ENCODE results near the gene PDGFC.

The PDGFC gene

DNA sequence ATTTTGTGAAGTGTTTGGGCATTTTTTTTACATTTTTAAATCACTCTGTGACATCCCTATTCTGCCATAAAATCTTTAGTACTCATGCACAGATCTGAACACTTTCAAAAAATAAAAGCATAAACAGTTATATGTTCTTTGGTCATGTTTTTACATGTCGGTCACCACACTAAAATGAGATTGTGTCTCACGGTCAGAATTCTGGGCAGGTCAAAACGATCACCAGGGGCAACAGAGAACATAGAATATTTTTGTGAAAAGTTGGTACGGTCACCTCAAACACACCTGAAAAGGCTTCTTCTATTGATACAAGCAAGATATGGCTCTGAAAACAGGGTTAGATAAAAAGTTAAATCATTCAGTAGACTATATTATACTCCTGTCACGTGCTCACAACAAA lies 189.1 kb downstream of the PDGFC start:
- no peak for DNase-seq (ENCODE audit: low read depth)

DNA sequence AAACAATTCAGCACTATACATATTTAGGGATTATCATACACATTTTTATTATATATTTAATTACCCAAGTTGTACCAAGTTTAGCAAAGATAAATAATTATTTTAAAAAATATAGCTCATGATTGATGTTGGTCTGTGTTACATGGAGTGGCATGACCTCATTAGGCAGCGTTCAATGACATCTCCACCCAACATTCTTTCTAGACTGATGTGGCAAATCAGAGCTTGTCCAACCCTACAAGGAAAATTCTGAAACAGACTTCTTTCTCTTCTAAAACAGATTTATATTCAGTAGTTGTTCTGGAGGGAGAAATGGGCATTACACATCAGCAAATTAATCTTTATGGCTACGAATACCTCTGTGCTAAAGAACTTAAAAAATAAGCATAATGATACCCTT lies 189.7 kb downstream of the PDGFC start:
- no peak for DNase-seq (ENCODE audit: low read depth)

DNA sequence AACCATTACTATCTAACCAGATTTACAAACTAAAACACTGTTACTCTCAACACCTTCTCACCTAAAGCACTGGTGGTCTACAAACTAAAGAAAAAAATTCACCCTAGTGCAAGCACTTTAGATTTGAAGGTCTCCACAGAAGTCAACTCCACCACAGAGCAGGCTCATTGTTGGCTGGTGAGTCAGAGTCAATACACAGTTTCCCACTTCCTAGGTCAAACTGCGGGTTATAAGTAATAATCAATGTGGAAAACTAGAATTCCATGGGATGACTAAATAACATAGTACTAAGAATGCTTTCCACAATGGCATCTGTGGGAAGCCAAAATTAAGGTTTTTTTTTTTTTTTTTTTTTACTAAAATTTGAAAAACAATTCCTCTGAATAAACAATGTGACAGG lies 191.8 kb downstream of the PDGFC start:
- no peak for DNase-seq (ENCODE audit: low read depth)

DNA sequence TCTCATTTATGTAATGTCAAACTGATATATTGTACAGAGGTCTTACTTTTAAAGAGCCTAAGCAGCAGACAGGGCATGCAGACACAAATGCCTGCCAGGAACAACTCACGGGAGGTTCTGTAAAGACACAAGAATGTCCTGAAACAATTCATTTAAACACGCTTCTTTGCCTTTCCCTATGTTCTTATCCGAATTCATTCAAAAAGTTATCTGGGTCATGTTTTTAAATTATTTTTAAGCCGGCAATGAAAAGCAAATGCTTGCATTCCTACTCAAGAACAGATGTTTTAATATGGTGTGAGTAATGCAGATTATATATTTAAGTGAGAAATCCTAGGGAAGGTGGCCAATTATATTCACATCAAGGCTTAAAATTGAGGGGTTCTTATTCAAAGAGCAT lies 192.6 kb downstream of the PDGFC start:
- no peak for DNase-seq (ENCODE audit: low read depth)

DNA sequence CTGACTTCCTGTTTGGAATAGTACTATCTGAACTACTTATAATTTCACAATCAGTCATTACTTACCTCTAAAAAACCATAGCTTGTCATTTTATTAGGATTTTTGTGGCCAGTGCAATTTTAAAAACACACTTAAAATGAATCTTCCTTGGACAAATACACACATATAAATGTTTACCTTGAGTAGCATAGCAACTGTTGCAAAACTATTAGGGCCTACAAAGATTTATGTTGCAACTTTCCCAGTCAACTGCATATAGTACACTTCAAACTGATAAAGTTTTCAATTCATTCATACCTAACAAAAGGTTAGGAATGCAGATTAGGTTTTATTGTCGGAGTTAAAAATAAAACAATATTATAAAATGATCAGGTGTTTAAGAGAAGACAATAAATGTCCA lies 193.0 kb downstream of the PDGFC start:
- no peak for DNase-seq (ENCODE audit: low read depth)

DNA sequence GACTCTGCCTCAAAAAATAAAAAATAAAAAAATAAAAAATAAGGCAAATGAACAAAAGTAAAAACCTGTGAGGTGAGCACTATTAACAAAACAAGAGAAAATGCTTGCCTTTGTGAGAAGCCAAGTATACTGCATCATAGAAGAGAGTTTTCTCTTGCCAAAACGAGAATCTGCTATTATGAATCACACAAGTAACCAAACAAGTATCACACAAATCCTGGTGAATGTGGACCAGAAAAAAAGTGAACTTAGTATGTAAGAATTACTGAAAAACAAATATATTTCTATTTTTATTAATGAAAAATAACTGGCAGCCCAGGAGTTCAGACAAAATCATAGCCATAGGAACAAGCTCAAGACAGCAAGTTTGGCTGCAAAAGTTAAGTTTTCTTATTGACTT lies 193.5 kb downstream of the PDGFC start:
- no peak for DNase-seq (ENCODE audit: low read depth)

DNA sequence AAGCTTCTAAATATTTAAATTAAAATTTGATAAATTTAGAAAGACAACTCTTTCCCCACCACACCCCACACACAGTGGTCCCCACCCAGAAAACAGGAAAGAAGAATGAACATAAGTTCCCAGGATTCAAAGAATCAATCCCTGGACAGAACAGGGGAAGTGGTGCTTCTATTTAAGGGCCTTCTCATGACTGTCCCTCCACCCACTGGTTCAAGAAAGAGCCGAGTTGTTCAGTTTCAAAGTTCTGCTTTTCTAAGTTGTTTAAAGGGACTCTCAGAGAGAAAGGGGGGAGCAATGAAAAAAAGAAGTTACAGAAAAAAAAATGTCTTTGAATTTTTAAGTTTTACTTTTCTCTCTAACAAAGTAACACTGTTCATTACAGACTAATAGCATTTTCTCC lies 195.8 kb downstream of the PDGFC start:
- no peak for DNase-seq (ENCODE audit: low read depth)

DNA sequence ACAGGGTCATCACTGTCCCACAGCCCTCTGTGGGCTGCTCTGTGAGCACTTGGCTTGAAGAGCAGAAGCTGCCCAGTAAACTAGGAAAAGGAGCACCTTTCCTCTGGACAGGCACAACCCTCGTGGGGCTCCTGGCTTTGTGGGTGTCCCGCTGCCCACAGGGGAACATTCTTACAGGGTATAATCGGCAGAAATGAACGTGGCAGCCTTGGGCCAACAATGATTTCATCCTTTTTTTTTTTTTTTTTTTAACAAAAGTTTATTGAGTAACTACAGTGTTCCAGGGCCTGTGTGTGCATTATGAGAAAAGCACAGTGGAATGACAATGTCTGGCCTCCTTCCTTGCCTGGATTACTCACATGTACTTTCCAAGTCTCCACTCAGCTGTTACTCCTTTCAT lies 197.2 kb downstream of the PDGFC start:
- DNase-seq (ENCODE audit: low read depth): no peak

DNA sequence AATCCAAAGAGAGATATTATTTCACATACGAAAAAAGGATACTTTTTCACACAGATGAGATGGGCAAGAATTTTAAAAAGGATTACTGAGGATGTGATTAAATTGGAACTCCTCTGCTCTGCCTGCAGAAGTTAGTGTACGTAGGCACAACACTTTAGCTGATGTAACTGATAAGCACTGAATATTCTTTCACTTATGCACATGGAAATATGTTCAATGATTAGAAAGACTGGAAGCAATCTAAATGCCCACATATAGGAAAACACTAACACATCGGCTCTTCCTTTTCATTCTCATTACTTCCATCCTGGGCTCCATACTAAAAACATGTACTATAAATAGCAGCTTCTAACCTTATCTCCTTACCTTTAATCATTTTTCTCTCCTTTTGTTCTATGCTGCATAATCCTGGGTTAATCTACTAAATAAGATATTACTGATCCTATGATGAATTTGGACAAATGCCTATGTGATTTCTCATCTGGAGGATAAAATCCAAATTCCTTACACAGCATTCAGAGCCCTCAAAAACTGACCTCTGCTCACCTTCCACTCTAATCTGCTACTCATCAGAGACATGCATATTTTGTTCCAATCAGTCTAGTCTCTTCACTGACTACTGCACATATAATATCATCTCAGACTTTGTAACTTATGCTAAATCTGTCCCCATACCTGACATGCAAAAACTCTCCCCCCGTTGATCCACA lies 197.8 kb downstream of the PDGFC start:
- DNase-seq (ENCODE audit: low read depth): no peak

DNA sequence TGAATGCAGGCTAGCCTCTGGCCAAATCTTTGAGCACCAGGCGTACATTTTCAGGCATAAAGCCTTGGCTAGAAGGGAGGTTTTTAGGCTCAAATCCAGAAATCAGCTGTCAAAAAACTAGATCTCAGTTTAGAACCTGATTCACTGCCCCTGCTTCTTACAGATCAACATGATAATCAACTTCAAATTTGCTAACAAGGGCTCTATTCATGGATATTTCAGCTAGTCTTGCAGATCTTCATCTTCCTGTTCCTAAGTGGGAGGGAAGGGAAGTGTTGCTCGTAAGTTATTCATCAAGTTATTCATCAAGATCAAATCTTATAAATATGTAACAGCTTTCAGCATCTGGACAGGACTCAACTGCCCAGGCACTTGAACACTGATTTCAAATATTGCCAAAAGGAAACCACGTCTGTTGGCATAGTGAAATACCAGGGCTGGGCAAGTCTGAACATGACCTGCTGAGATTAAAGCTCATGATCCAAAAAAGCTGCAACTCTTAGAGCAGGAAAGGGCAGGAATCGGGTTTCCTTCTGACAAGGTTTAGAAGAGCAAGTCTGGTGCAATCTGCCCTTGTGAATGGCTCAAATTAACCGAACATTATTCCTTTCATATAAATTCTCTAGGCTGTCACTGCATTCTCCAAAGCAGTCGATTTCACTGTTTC lies 200.3 kb downstream of the PDGFC start:
- no peak for DNase-seq (ENCODE audit: low read depth)

DNA sequence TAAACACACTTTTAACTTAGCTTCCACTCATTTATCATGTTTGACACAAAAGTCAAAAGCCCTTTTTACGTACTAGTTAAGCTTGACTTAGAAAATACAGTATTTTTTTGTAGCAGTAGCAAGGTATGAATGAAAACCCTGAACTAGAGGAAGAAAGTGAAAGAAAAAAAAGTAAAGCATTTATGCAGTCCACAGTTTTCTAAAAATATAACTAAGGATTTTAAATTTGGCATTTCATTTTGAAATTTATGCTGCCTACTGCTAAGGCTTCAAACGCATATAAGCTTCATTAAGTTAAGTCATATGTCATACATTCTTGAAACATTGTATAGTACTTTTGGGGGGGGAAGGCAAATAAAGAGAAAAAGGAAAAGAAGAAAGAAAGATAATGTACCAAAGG lies 201.5 kb downstream of the PDGFC start:
- DNase-seq (ENCODE audit: low read depth): no peak

DNA sequence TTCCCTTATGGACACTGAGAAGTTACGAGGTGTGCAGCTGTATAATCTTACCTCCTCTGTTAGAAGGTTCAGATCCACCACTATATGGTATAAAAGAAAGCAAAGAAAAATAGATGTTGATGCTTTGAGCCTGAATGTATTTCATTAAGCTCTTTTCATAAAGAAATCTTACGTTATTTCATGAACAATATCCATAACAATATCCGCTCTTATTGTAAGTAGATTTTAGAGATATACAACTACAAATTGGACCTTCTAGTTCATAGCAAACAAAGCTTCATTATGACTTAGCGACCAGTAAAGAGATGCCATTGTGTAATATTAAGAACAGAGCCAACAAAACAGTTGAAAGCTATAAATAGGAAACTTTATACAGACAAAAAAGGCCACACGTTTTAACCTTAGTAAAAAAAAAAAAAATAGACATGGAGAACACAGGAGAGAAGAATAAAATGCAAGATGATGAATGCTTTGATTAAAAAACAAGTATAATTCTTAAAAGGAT lies 203.6 kb downstream of the PDGFC start:
- no peak for DNase-seq (ENCODE audit: low read depth)

DNA sequence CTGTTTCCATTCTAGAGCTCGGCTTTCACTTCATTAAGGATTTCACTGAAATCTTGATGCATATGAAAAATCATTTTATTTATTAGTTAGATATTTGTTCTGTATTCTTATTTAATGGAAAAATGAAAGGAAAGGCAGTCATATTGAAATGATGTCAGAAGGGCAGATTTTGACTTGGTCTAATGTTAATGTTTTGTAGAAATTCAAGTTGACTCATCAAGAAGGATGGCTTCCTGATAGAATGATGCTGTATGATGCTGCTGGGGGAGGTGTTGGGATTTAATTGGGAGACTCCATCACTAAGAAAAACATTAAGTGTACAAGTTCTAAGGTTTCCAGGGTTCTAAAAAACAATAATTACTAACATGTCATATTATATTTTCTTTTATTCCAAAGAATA lies 204.8 kb downstream of the PDGFC start:
- no peak for DNase-seq (ENCODE audit: low read depth)

DNA sequence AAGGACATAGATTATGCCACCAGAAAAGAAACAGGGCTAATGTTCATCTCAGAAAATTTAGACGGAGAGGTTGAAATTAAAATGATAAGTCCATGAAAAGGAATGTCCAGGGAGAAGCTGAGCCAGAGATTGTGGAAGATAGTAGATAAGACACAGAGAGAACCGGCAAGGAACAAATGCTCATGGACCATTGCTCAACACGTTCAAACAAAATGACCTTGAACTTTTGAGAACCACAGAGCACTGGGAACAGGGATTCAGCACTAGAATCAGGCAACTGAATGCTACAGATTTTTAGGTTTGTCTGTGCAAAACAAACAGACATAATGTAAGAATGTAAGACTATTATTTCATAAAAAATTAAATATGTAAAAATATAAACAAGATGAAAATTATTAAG lies 206.3 kb downstream of the PDGFC start:
- no peak for DNase-seq (ENCODE audit: low read depth)

DNA sequence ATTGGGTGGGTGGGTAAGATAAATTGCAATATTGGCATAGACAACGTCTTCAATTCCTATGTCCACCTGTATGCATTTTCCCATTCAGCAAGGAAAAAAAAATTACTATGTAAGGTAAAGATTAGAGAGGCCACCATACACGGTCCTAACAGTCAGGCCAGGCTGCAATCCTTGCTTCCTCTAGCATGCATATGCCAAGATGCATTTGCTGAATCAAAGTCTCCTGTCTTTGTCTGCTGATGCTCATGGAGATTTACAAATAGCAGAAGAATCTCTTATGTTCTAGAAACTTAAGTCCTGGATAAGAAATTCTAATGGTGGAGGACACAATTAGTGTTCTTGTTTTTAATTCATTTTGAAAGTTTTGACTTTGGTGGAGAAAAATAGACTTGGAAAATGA lies 206.8 kb downstream of the PDGFC start:
- no peak for DNase-seq (ENCODE audit: low read depth)

DNA sequence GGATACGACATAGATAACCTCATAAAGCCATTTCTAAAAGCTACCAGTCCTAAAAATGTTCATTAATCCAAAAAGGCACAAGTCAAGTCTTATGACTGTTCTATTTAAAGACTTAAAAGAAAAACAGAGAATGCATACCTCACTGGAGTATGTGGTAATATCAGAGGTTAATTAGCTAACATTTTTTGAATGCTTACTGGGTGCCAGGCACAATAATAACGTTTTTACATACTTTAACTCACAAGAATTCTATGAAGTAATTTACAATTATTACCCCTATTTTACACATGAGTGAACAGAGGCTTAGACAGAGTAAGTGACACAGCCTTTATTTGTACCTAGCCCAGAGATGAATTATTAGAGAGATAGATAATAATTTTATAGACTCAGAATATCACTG lies 207.5 kb downstream of the PDGFC start:
- no peak for DNase-seq (ENCODE audit: low read depth)

DNA sequence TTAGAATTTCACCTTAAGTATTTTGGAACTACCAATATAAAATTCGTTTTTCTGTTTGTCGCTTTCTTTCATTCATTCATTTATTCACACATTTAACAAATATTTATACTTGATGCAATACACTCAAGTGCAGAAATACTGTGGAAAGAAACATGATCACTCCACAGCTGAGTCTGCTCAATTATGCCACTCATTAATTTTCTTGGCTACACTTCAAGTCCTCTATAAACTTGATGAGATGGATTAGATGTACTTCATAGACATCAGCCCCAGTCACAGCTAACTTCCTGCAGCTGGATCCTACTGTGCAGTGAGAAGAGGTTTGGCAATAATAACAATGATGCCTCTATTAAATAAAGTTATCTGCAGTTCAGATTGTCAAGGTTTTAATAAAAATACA lies 208.1 kb downstream of the PDGFC start:
- no peak for DNase-seq (ENCODE audit: low read depth)

DNA sequence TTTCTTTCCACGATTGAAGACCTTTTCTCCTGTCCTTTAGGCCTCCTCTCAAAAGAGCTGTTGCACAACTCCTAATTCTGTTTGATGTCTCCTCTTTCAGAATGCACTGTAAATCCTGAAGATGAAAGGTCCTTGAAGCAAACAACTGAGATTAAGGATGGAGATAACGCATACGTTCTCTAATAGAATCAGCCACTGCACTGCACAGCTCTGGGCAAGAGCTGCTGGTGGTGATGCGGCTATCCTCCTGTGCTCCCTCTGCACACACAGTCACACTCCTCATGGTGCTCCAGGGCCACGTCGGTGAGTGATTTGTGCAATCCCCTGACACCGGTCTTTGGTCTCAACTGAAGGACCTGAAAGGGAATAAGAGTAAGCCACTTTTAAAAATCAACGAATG lies 208.7 kb downstream of the PDGFC start:
- DNase-seq (ENCODE audit: low read depth): no peak

DNA sequence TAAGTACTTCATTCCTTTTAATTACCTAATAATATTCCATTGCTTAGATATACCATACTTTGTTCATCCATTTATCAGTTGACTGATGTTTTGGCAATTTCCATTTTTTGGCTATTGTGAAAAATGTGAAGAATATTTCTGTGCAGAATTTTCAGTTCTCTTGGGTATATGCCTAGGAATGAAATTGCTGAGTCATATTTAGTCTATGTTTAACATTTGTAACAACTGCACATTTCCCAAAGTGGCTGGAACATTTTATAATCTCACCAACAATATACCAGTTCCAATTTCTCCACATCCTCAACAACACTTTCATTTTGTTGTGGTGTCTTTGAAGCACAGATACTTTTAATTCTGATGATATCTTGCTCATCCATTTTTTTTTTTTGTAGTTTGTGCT lies 215.5 kb downstream of the PDGFC start:
- no peak for DNase-seq (ENCODE audit: low read depth)

DNA sequence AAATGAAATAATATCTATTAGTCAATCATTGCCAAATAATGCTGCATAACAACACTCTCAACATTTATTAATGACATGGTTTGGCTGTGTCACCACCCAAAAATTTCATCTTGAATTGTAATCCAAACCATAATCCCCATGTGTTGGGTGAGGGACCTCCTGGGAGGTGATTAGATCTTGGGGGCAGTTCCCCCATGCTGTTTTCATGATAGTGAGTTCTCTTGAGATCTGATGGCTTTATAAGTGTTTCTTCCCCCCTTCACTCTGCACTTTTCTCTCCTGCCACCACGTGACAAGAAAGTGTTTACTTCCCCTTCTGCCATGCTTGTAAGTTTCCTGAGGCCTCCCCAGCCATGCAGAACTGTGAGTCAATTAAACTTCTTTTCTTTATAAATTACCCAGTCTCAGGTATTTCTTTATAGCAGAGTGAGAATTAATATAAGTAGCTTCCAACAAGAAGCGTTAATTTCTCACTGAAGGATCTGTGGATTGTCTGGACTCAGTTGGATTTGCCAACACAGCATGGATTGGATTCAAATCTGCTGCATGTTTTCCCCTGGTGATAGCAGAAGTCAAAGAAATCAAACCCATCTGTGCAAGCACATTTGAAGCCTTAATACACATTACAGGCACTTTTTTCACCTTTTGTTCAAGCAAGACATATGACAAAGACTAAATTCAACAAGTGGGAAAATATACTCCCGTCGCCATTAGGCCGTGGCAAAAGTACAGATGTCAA lies 216.6 kb downstream of the PDGFC start:
- DNase-seq (ENCODE audit: low read depth): no peak

DNA sequence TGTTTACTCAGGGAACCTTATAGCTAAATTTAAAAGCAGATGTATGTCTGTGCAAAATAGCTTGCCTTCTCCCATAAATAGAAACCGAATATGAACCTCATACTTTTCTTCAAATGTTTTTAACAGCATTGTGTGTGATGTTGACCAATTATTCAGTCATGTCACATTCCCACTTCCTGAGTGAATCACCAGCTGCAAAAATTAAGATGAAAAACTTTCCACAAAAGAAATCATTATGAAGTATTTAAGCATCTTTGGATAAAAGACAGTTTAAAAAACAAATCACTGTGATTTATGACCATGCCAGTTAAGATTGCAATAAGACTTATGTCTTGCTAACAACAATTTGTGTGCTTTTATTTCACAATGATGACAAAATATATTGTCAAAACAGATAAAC lies 220.1 kb downstream of the PDGFC start:
- DNase-seq (ENCODE audit: low read depth): no peak

DNA sequence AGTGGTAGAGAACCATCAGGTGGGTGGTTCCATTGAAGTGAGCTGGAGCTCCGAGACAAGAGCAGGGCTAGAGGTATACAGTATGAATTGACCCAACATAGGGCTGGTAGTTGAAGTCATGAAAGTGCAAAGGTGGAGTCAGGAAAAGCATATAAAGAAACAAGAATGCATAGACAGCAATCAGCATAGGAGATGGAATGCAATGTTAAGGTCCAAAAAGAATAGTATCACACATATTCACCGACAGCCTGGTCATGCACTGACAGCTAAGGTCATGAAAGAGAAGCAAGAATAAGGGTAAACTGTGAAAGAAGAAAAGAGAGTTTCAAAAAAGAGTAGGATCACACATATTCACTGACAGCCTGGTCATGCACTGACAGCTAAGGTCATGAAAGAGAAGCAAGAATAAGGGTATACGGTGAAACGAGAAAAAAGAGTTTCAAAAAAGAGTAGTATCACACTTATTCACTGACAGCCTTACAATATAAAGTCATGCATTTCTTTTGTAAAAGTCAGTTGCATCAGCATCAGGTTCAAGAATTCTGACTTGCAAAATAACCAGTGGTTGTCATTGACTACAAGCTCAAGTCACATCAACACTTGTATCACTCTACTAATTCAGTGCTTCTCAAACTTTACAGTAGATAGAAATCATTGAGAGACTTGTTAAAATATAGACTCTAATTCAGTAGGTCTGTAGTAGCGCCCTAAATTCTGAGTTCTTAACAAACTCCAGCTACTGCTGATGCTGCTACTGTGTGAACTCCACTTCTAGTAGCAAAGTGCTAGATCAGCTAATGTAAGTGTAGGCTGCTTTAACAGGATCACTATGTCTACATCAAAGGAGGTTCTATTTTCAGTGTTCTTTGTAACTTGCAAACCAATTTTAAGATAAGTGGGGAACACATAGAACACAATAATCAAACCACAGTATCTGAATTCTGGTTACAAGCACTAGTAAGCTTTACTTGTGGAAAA lies 221.9 kb downstream of the PDGFC start:
- no peak for DNase-seq (ENCODE audit: low read depth)
